ENCODE data around the gene FOCAD. TPM values are rescaled to one million over a fixed set of nuclear protein-coding genes. Genes with fewer than 3 reads are reported as not detected.

Gene FOCAD
- total and polyA plus RNA-seq, 2 of the 8 experiments (the other 6 are each of a cell fraction or from before 2014, with no cell fraction given) = 22.0 to 38.4 TPM

DNA sequence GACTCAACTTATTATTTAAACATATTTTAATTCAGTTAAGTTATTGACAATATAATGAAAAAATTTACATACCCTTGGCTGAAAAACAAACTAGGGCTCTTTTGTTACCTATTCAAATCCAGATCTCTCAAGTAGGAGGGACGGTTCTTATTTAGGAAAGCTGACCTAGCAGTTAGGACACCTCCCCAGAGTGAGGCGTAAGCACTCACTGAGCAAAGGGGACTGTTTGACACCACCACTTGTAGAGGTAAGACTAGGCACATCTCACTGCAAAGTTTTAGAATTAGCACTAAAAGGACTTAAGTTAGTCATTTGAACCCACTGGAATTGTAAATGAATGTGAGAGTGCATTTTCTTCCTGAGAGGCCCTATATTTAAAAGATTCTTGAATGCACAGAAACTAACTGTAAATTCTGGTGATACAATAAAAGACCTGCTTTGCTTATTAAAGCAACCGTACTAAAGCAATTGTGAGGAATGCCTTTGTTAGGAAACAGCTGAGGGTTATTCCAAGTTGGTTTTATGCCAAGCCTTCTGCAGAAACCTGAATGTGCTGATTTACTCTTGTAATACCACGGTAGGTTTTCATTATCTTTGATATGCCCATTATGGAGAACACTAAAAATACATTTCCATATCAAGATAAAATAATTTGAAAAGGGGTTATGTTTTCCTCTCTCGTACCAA lies 331.2 kb downstream of the FOCAD start:
- Histone ChIP-seq H2BK15ac (ENCODE audit: low read length) (no peak overlapping the region), H3K14ac (ENCODE audit: insufficient read length) (no peak overlapping the region), H2AFZ (ENCODE audit: low read length) (no peak overlapping the region), H4K20me1 (replicated peaks in 1 of 2; ENCODE audit: control insufficient read depth in 1 of 2, insufficient read depth in 2 of 2, low read length in 2 of 2) (no peaks in the 10 kb centered on the region), H3K27me3 (replicated peaks in 1 of 4; ENCODE audit: control insufficient read depth in 3 of 4, extremely low read depth in 1 of 4, insufficient read depth in 3 of 4, low read length in 3 of 4) (no peaks in the 10 kb centered on the region), H4K5ac (ENCODE audit: insufficient read length, low read depth, low read length) (no peak overlapping the region), H3K4me3 (ENCODE audit: extremely low read depth in 1 of 4, insufficient read depth in 2 of 4, low read depth in 3 of 4, low read length in 4 of 4) (no peak overlapping the region), H3K9me3 (ENCODE audit: insufficient read depth in 2 of 2, low read depth in 1 of 2, low read length in 1 of 2) (no peaks in the 10 kb centered on the region), H2BK120ac (replicated peaks; ENCODE audit: low read depth, low read length) (no peak overlapping the region), H3K4me1 (replicated peaks in 1 of 4; ENCODE audit: control insufficient read depth in 3 of 4, insufficient read depth in 4 of 4, low read length in 3 of 4) (peaks cover 0 to 7% (median 2%) of the 10 kb centered on the region in 4 experiments; a peak in 3 of 7 replicates), H3K4ac (replicated peaks; ENCODE audit: insufficient read length, low read depth, low read length) (no peak overlapping the region), H2BK5ac (ENCODE audit: low read depth, low read length) (no peak overlapping the region), H3K18ac (ENCODE audit: extremely low read depth, low read length) (no peak overlapping the region), H3K36me3 (ENCODE audit: control insufficient read depth in 2 of 4, insufficient read depth in 4 of 4, low read length in 3 of 4) (no peaks in the 10 kb centered on the region), H3K23me2 (ENCODE audit: low read depth, low read length) (no peaks in the 10 kb centered on the region), H4K91ac (replicated peaks; ENCODE audit: insufficient read length, low read length) (no peak overlapping the region), H3K9ac (replicated peaks in 1 of 4; ENCODE audit: extremely low read depth in 1 of 4, low read depth in 3 of 4, low read length in 3 of 4) (no peak overlapping the region), H2BK12ac (ENCODE audit: low read depth, low read length) (no peak overlapping the region), H3K4me2 (ENCODE audit: insufficient read depth in 1 of 2, low read depth in 2 of 2, low read length in 2 of 2) (no peak overlapping the region), H2AK5ac (ENCODE audit: low read depth, low read length) (no peak overlapping the region), H3K79me1 (ENCODE audit: low read depth, low read length) (no peaks in the 10 kb centered on the region), H4K8ac (ENCODE audit: extremely low read depth, insufficient read depth, low read length) (no peak overlapping the region), H3K79me2 (ENCODE audit: control insufficient read depth in 1 of 2, insufficient read depth in 2 of 2, low read length in 2 of 2) (no peaks in the 10 kb centered on the region), H3K23ac (ENCODE audit: insufficient read length) (no peak overlapping the region), H3K27ac (ENCODE audit: low read depth, low read length) (no peak overlapping the region), H3K56ac (replicated peaks; ENCODE audit: insufficient read length, low read depth, low read length) (no peak overlapping the region), H2BK20ac (ENCODE audit: low read length) (no peak overlapping the region)
- DNase-seq (ENCODE audit: low read depth in 1 of 2, low spot score in 2 of 2) (no peak), FAIRE-seq (peak; percentile 66)
- no peak for TF ChIP-seq CHD2 (IDR thresholded peaks at IDR 0.05; ENCODE audit: low read length)
- no peak for TF ChIP-seq CBX5 (IDR thresholded peaks at IDR 0.05; ENCODE audit: low read depth, low read length)
- TF ChIP-seq POLR2A (IDR thresholded peaks at IDR 0.05; ENCODE audit: control extremely low read depth in 1 of 2, low read depth in 2 of 2, low read length in 2 of 2) = no peak
- no peak for TF ChIP-seq KDM1A (IDR thresholded peaks at IDR 0.05; ENCODE audit: borderline replicate concordance, low read length)
- peak in 1 of 2 experiments; percentile 11; a peak in 2 of 4 replicates for TF ChIP-seq RAD21 (IDR thresholded peaks at IDR 0.05 in 1 of 2, conservative IDR thresholded peaks at IDR 0.05 in 1 of 2; ENCODE audit: low read depth in 2 of 2, low read length in 2 of 2)
- TF ChIP-seq SIX5 (IDR thresholded peaks at IDR 0.05; ENCODE audit: low read depth, low read length) = no peak
- TF ChIP-seq MAFK (IDR thresholded peaks at IDR 0.05; ENCODE audit: low read depth, low read length) = 0 out of 2 replicates have a peak, but pooled peaks have one; percentile 15
- TF ChIP-seq, protein P1, sequence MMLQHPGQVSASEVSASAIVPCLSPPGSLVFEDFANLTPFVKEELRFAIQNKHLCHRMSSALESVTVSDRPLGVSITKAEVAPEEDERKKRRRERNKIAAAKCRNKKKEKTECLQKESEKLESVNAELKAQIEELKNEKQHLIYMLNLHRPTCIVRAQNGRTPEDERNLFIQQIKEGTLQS (IDR thresholded peaks at IDR 0.05; ENCODE audit: insufficient read depth, low read depth, low read length) = no peak
- TF ChIP-seq SP1 (IDR thresholded peaks at IDR 0.05; ENCODE audit: low read depth, low read length) = no peak
- no peak for TF ChIP-seq TBP (IDR thresholded peaks at IDR 0.05; ENCODE audit: low read depth, low read length)
- TF ChIP-seq, protein P2, sequence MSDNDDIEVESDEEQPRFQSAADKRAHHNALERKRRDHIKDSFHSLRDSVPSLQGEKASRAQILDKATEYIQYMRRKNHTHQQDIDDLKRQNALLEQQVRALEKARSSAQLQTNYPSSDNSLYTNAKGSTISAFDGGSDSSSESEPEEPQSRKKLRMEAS (IDR thresholded peaks at IDR 0.05) = no peak
- ChIA-PET POLR2A (ENCODE audit: partially characterized antibody) (interaction anchor here (1.3 kb wide), 2 partner anchors 12 to 18 kb away, joined by 3 read pairs; no protein-coding TSS in a partner anchor), CTCF (ENCODE audit: partially characterized antibody) (no interaction called here)
- WGBS, 2 experiments (ENCODE audit: extremely low coverage in 1 of 2, insufficient coverage in 1 of 2, insufficient read length in 1 of 2, insufficient replicate concordance in 2 of 2, low coverage in 1 of 2, low lambda C conversion rate in 2 of 2, missing lambda C conversion rate in 1 of 2) = 61% methylated on average over 5 of the region's 5 CpGs; no CpG with 5 or more reads in 1 of the 2 experiments

Data from H1 (cell line).